Esophagus muscularis mucosa (tissue), 4 donors: ENCODE data around the gene SEZ6L2.

ENCODE experiments used
- EP300 ChIP-seq: sonication (generic); formaldehyde crosslinking; IDR thresholded peaks from one replicate; pipeline ENCODE4 v1.6.1; 2017; ENCODE audit warnings: antibody characterized with exemption
- POLR2A ChIP-seq: fragments of 450-650 bp; IDR thresholded peaks from one replicate; pipeline ENCODE4 v1.6.1; 2017; ENCODE audit warnings: antibody characterized with exemption, moderate library complexity, mild to moderate bottlenecking, low read depth
- POLR2AphosphoS5 ChIP-seq, 2 donors: sonication (generic); formaldehyde crosslinking; IDR thresholded peaks; one replicate each; pipeline ENCODE4 v1.6.1; 2017; ENCODE audit warnings: antibody characterized with exemption in 2 of 2
- TF ChIP-seq, protein P1 (sequence below), 3 experiments: fragments of 200-600 bp in 2 of 3; fragments of 450-650 bp in 1 of 3; sonication (generic) in 2 of 3; IDR thresholded peaks; one replicate each; pipeline ENCODE4 v1.5.1; 2017 to 2019; ENCODE audit warnings: antibody characterized with exemption in 3 of 3, mild to moderate bottlenecking in 2 of 3, moderate library complexity in 1 of 3

DNA sequence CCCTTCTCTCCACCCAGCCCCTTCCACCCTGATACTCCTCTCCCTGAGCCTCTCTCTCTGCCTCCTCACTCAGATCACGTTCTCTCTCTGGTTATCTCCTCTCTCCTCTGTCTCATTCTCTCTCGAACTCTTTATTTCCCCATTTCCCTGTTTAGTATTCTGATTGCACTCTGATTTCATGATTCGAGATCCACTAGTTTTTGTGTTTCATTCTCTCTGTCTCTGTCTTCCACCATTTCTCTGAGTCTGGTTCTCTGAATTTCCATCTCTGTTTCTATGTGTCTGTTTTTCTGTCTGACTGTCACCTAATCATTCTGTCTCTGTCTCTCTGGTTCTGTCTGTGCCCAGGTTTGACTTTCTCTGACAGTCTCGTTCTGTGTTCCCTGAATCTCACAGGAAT, 2.0 kb downstream of the SEZ6L2 start:
- TF ChIP-seq, protein P1, sequence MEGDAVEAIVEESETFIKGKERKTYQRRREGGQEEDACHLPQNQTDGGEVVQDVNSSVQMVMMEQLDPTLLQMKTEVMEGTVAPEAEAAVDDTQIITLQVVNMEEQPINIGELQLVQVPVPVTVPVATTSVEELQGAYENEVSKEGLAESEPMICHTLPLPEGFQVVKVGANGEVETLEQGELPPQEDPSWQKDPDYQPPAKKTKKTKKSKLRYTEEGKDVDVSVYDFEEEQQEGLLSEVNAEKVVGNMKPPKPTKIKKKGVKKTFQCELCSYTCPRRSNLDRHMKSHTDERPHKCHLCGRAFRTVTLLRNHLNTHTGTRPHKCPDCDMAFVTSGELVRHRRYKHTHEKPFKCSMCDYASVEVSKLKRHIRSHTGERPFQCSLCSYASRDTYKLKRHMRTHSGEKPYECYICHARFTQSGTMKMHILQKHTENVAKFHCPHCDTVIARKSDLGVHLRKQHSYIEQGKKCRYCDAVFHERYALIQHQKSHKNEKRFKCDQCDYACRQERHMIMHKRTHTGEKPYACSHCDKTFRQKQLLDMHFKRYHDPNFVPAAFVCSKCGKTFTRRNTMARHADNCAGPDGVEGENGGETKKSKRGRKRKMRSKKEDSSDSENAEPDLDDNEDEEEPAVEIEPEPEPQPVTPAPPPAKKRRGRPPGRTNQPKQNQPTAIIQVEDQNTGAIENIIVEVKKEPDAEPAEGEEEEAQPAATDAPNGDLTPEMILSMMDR (IDR thresholded peaks at IDR 0.05): no peak
- TF ChIP-seq POLR2A (no peak), POLR2AphosphoS5 (IDR thresholded peaks at IDR 0.05) (no peak), EP300 (no peak)
